OCI-LY1 (cell line): ENCODE measurements around the gene NKAIN2.
"Not testable (repeated sequence)": the region's sequence is repeated elsewhere in the genome, so short reads cannot be mapped to it uniquely, and the experiment has no call there.

Experiments used
- H2AFZ ChIP-seq: fragments of 200-600 bp; sonication (generic), shearing (Covaris generic); 2 replicates; pipeline ENCODE4 v1.6.0; 2014; ENCODE audit warnings: antibody characterized with exemption, mild to moderate bottlenecking, low read length
- H3F3A ChIP-seq: fragments of 200-600 bp; sonication (generic), shearing (Covaris generic); 2 replicates; pipeline ENCODE4 v1.6.0; 2014; ENCODE audit warnings: mild to moderate bottlenecking, antibody characterized with exemption, low read length, moderate library complexity; ENCODE audit not compliant: insufficient read depth
- H3K27ac ChIP-seq: fragments of 200-600 bp; sonication (generic); 2 replicates; pipeline ENCODE4 v1.5.1; 2014; ENCODE audit warnings: low read length, mixed run types, mild to moderate bottlenecking, low read depth; ENCODE audit not compliant: poor library complexity, severe bottlenecking
- H3K27me3 ChIP-seq: fragments of 200-600 bp; sonication (generic); 2 replicates; pipeline ENCODE4 v1.6.0; 2014; ENCODE audit warnings: antibody characterized with exemption, mild to moderate bottlenecking, low read length, moderate library complexity; ENCODE audit not compliant: insufficient read depth
- H3K36me3 ChIP-seq: fragments of 200-600 bp; sonication (generic); 2 replicates; pipeline ENCODE4 v1.6.1; 2014; ENCODE audit warnings: mild to moderate bottlenecking, antibody characterized with exemption, low read length, moderate library complexity, mixed read lengths; ENCODE audit not compliant: insufficient read depth
- H3K4me1 ChIP-seq: fragments of 200-600 bp; sonication (generic); 2 replicates; pipeline ENCODE4 v1.5.1; 2014; ENCODE audit warnings: mild to moderate bottlenecking, low read length, moderate library complexity; ENCODE audit not compliant: insufficient read depth, severe bottlenecking
- H3K4me2 ChIP-seq: fragments of 200-600 bp; sonication (generic), shearing (Covaris generic); 2 replicates; pipeline ENCODE4 v1.6.1; 2014; ENCODE audit warnings: low read length
- H3K4me3 ChIP-seq: fragments of 200-600 bp; sonication (generic); 2 replicates; pipeline ENCODE4 v1.5.1; 2014; ENCODE audit warnings: low read length, low read depth, mild to moderate bottlenecking, mixed read lengths; ENCODE audit not compliant: poor library complexity, severe bottlenecking
- H3K79me2 ChIP-seq: fragments of 200-600 bp; shearing (Covaris generic); 2 replicates; pipeline ENCODE4 v1.6.1; 2016; ENCODE audit warnings: mixed run types, low read length, mixed read lengths; ENCODE audit not compliant: insufficient read depth
- H3K9ac ChIP-seq: fragments of 200-600 bp; sonication (generic), shearing (Covaris generic); 2 replicates; pipeline ENCODE4 v1.6.1; 2014; ENCODE audit warnings: mild to moderate bottlenecking, low read length, mixed read lengths
- H3K9me2 ChIP-seq: fragments of 200-600 bp; sonication (generic), shearing (Covaris generic); 2 replicates; pipeline ENCODE4 v1.6.1; 2014; ENCODE audit warnings: low read depth, mild to moderate bottlenecking, low read length, mixed read lengths
- H3K9me3 ChIP-seq: fragments of 200-600 bp; shearing (Covaris generic); 2 replicates; pipeline ENCODE4 v1.6.1; 2014; ENCODE audit warnings: low read length, mixed read lengths
- H4K20me1 ChIP-seq: fragments of 200-600 bp; sonication (generic), shearing (Covaris generic); 2 replicates; pipeline ENCODE4 v1.6.0; 2016; ENCODE audit warnings: mild to moderate bottlenecking, low read length; ENCODE audit not compliant: insufficient read depth
- CTCF ChIP-seq: fragments of 200-600 bp; sonication (generic), shearing (Covaris generic); IDR thresholded peaks from 2 replicates; pipeline ENCODE4 v1.5.1; 2017; ENCODE audit warnings: mild to moderate bottlenecking, antibody characterized with exemption, low read length, moderate library complexity, mixed read lengths
- EZH2 ChIP-seq: fragments of 200-600 bp; sonication (generic), shearing (Covaris generic); IDR thresholded peaks from 2 replicates; pipeline ENCODE4 v1.8.0; 2017; ENCODE audit warnings: borderline replicate concordance, mixed run types, mild to moderate bottlenecking, antibody characterized with exemption, low read length, moderate library complexity, mixed read lengths

The NKAIN2 gene

GRCh38 chr6:124330197-124330596, 526.5 kb downstream of the NKAIN2 start:
- Histone ChIP-seq H3K79me2 (no peaks in the 10 kb centered on the region), H3K36me3 (no peaks in the 10 kb centered on the region), H3K4me2 (no peak overlapping the region), H2AFZ (no peak overlapping the region), H3K9ac (no peak overlapping the region), H4K20me1 (no peaks in the 10 kb centered on the region), H3K27me3 (no peaks in the 10 kb centered on the region), H3K4me3 (no peak overlapping the region), H3K9me2 (no peaks in the 10 kb centered on the region), H3F3A (no peaks in the 10 kb centered on the region), H3K4me1 (no peaks in the 10 kb centered on the region), H3K9me3 (no peaks in the 10 kb centered on the region), H3K27ac (no peak overlapping the region)
- TF ChIP-seq EZH2 (no peak), CTCF (no peak)

GRCh38 chr6:124334359-124334758, 530.7 kb downstream of the NKAIN2 start:
- H3K9ac ChIP-seq = no peak overlapping the region
- no peak overlapping the region for H3K4me2 ChIP-seq
- H3K27me3 ChIP-seq = no peaks in the 10 kb centered on the region
- no peak overlapping the region for H3K4me3 ChIP-seq
- no peak overlapping the region for H3K27ac ChIP-seq
- H3K9me2 ChIP-seq = no peaks in the 10 kb centered on the region
- no peaks in the 10 kb centered on the region for H3K4me1 ChIP-seq
- H4K20me1 ChIP-seq = no peaks in the 10 kb centered on the region
- TF ChIP-seq CTCF = no peak
- TF ChIP-seq EZH2 = no peak
- no peak overlapping the region for H2AFZ ChIP-seq
- H3K36me3 ChIP-seq = no peaks in the 10 kb centered on the region
- H3K79me2 ChIP-seq = no peaks in the 10 kb centered on the region
- no peaks in the 10 kb centered on the region for H3K9me3 ChIP-seq
- no peaks in the 10 kb centered on the region for H3F3A ChIP-seq

GRCh38 chr6:124339610-124340334, 536.1 kb downstream of the NKAIN2 start:
- Histone ChIP-seq H3F3A (no peaks in the 10 kb centered on the region), H3K27ac (no peak overlapping the region), H2AFZ (no peak overlapping the region), H3K4me2 (no peak overlapping the region), H3K4me1 (no peaks in the 10 kb centered on the region), H3K9me2 (no peaks in the 10 kb centered on the region), H4K20me1 (no peaks in the 10 kb centered on the region), H3K9ac (no peak overlapping the region), H3K9me3 (no peaks in the 10 kb centered on the region), H3K27me3 (no peaks in the 10 kb centered on the region), H3K36me3 (no peaks in the 10 kb centered on the region), H3K79me2 (no peaks in the 10 kb centered on the region), H3K4me3 (no peak overlapping the region)
- no peak for TF ChIP-seq EZH2
- no peak for TF ChIP-seq CTCF

- H3K9ac ChIP-seq, H3K4me1 ChIP-seq, H3K79me2 ChIP-seq, H3K4me2 ChIP-seq, H2AFZ ChIP-seq, H3K9me2 ChIP-seq, H4K20me1 ChIP-seq, H3K27me3 ChIP-seq, H3K36me3 ChIP-seq, H3K27ac ChIP-seq, H3K4me3 ChIP-seq, H3K9me3 ChIP-seq, H3F3A ChIP-seq: not testable (repeated sequence)
These were observed 544.7 kb downstream of the NKAIN2 start for GRCh38 chr6:124348339-124348738.
